Measurements from ENCODE around the gene DHDH.

The DHDH gene

DNA sequence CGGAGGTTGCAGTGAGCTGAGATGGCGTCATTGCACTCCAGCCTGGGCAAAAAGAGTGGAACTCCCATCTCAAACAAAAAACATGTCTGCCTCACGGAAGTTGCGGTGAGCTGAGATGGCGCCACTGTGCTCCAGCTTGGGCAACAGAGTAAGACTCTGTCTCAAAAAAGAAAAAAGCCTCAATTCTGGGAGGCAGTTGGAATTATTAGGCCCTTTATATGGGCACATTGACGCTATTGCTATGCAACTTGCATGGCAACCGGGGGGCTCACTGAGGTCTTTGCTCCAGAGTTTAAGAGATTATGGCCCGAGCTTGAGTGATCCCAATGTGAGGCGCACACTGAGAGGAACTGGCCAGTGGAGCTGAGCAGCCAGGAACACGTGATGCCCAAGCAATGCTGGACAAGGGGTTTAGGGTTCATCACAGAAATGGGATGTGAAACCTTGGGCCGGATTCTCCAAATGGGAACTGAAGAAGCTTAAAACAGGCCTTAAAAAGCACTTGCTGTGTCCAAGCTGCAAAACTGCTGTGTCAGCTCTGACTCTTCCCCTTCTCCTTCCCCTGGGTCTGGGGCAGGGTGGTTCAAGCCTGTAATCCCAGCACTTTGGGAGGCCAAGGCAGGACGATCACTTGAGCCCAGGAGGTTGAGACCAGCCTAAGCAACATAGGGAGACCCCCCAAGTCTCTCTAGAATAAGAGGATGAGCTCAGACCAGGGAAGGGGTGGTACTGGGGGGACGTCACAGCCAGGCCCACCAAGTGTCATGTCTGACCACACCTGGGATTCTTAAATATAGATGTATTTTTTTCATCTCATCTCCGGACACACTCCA, 34.1 kb downstream of the DHDH start:
- DNase-seq (ENCODE audit: low spot score), result peak; percentile 71

DNA sequence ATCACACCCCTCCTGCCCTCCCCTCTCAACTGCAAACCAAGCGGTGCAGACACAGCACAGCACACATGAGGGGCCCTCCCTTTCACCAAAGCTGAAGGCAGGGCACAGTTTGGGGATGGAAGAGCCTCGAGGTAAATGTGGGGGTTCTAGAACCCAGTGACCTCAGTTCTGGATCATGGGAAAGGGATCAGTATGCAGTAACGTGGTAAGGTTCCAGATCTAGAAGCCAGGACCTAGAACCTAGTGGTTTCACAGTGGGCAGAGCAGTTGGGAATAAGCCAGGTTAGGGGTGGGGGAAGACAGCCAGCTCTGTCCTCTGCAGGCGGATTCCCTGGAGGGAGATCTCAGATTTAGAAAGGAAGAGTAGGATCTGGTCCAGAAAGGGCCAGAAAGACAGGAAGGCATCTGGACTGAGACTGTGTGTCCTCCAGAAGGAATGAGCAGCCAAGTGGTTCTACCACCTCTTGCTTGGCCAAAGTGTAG, 34.7 kb downstream of the DHDH start:
- no peak for DNase-seq (ENCODE audit: low spot score)

DNA sequence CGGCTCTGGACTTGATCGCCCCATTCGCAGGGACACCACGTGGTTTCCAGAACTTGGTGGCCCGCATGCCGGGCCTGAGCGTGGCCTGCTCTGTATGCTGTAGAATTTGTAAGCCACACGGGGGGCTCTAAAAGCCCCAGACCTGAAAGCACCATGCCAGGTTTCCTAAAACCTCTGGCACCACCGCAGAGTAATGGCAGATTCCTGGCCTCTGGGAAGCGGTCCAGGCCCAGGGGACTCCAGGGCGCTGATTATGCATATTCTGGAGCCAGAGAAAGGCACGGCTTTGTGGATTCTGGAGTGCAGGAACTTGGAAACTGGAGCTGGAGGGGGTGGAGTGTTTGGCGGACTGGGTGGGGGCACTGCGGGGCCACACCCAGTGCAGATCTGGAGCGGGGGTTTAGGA, 35.3 kb downstream of the DHDH start:
- DNase-seq (ENCODE audit: low spot score), result no peak

DNA sequence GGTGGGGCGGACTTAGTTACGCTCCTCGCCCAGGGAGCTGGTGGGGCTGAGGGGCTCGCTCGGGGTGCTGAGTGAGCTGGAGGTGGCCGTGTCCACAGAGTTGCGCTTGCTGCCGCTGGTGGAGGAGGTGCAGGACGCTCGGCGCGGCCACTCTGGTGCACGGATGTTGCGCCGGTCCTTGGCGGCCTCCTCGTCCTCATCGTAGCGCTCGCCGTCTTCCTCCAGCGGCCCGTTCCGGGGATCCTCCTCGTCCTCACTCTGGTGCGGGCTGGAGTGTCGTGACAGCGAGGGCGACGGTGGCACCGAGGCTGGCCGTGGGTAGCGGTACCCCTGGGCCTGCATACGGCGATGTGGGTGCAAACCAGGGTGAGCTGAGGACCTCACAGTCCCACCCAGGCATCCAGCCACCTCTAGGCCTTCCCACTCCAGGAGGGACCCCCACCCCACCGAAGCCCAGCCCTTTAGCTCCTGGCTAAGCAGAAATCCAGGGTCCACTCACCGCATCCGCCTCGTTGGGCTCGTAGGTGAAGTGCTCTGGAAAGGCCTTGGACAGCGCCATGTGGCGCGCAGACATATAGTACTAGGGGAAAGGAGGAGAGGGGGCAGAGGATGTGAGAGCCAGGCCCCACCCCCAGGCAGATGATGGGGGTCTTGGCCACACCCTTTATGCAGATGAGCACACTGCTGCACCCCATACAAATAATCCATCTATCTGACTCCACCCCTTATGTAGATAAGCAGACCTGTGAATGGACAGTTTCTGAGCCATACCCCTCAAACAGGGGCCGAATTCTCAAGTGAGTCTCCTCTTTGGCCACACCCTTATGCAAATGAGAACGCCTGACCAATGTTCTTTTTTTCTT, 36.0 kb downstream of the DHDH start:
- peak; percentile 34 for DNase-seq (ENCODE audit: low spot score)

DNA sequence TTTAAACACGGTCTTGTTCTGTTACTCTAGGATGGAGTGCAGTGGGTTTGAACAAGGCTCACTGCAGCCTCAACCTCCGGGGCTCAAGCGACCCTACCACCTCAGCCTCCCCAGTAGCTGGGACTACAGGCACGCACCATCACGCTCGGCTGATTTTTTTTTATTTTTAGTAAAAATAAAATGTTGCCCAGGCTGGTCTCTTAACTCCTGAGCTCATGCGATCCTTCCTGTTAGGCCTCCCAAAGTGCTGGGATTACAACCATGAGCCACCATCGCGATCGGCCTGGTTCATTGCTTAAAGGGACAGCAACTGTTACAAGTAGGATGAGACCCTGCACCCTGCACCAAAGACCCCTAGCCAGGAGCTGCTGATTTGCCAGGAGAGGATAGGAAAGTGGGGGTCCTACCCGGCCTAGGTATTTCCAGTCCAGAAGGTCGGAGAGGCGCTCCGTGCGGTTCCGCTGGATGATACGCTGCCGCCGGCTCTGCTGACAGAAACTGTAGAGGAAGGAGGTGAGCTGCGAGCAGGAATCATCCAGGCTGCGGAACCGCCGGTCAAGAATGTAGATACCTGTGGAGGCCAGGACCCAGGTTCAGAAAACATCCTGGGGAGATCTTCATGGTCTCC, 36.8 kb downstream of the DHDH start:
- no peak for DNase-seq (ENCODE audit: low spot score)

DNA sequence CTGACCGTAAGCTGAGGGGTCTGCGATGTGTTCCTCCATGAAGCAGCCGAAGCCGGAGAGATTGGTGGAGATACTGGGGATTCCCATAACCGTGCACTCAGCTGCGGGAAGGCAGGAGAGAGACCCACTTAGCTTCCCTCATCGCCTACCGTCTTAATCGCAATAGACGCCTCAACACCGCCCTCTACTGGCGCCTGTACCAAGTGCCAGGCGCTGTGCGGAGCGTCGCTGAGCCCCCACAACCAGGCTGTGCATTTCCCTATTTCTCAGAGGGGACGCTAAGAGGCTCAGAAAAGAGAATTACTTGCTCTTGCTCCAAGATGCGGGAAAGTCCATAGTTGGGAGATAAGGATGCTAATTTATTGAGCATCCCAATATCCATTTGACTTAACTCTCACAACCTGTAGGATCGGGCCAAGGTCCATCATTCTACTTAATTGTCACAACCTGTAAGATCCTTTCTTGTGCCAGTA, 37.5 kb downstream of the DHDH start:
- DNase-seq (ENCODE audit: low spot score), result peak; percentile 74

DNA sequence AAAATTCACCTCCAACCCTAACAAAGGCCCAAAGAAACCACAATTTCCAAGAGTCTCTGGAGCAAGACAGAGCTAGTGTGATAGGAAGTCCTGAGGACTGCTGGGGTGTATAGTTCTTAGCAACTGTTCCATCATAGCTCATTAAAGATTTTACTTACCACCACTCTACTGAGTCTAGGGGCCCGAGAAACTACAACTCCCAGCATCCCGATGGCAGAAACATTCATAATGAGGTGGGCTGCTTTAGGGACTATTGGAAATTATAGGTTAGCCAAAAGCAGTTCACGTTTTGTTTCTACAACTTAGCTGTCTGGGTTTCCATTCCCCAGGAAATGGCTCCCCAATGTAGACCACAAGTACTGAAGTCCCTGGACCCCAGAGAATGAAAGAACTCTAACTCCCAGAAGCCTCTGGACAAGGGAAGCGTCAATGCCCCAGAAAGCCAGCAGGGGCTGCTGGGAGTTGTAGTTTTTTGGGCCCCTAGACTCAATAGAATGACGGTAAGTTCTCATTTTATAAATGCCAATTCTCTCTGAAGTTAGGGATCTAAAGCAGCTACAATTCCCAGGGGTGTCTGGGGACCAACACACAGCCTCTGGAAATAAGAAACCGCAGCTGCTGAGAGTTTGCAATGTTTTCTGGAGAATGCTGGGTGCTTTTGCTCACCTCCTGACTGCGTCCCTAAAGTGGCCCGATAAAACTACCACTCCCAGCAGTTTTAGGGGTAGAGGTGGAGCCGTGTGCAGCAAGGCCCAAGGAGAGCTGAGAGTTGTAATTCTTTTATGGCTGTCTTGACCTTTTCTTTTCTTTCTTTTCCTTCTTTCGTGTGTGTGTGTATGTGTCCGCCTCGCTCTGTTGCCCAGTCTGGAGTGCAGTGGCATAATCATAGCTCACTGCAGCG, 42.7 kb downstream of the DHDH start:
- no peak for DNase-seq (ENCODE audit: low spot score)

DNA sequence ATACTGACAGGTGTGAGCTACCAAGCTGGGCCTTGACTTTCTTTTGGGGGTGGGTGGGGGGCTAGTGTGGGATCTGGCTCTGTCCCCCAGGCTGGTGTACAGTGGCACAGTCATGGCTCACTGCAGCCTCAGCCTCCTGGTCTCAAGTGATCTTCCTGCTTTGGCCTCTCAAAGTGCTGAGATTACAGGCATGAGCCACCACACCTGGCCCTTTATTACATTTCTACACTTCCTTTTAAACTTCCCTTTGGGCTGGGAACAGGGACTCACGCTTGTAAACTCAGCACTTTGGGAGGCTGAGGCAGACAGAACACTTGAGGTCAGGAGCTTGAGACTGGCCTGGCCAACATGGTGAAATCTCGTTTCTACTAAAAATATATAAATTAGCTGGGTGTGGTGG, 43.6 kb downstream of the DHDH start:
- no peak for DNase-seq (ENCODE audit: low spot score)

DNA sequence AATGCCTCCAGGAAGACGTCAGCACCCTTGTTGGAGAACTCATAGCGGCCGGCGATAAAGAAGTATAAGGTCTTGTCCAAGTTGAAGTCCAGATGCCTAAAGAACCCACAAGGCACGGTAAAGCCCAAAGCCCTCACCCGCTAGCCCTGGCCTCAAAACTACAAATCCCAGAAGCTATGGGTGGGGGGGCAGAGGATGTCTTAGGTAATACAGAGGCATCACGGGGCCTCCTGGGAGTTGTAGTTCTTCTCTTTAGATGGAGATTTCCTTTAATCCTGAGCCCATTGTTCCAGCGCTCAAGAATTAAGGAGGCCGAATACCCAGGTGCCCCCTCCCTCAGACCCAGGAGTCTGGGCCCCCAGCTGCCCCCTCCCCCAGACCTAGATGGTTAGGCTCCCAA, 48.8 kb downstream of the DHDH start:
- DNase-seq (ENCODE audit: low spot score), result no peak

DNA sequence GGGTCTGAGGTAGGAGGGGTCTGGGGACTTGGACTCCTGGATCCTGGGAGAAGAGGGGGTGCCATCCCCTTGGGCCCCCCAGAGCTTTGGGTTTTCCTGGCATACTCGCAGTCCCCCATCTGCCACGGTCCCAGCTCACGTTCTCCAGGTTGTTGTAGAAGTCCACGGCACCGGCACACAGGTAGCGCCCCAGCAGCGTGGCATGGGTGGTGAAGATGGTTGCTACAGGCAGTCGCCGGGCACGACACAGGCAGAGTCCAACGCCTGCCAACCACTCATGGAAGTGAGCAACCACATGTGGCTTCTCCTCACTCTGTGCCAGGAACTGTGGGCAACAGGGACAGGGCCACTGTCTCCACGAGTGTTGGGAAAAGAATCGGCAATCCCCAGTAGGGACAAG, 52.2 kb downstream of the DHDH start:
- no peak for DNase-seq (ENCODE audit: low spot score)

DNA sequence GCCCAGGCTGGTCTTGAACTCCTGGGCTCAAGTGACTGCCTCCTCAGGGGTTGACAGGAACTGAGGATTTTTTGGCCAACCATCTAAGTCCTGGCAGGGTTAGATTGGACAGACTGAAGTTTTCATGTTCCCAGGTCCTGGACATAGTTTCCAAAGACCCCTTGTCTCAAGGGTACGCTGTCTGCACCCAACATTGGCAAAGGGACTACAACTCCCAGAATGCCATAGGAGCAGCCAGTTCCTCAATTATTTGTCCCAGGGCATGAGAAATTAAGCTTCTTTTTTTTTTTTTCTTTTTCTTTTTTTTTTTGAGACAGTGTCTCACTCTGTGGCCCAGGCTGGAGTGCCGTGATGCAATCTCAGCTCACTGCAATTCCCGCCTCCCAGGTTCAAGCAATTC, 52.7 kb downstream of the DHDH start:
- DNase-seq (ENCODE audit: low spot score), result no peak

DNA sequence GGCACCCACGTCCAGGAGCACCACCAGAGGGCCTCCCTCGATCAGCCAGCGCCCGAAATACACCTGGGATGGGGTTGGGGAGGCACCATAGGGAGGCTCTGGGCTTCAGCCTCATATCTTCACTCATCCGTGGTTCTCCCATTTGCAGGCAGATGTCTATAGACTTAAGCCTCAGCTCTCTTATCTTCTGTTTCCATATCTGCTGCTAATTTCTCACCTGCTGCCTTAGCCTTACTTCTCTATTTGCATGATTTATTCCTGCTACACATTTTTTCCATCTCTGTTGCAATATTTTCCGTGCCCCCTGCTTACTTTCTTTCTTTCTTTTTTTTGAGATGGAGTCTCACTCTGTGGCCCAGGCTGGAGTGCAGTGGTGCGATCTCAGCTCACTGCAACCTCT, 53.8 kb downstream of the DHDH start:
- no peak for DNase-seq (ENCODE audit: low spot score)

DNA sequence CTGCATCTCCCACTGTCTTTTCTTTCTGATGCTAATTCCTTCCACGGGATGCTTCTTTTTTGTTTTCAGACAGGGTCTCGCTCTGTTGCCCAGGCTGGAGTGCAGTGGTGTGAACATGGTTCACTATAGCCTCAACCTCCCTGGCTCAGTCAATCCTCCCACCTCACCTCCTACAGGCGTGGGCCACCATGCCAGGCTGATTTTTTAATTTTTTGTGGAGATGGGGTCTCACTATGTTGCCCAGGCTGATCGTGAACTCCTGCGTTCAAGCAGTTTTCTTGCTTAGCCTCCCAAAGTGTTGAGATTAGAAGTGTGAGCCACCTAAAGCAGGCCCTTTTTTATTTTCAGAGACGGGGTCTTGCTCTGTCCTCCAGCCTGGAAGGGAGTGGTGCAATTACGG, 54.8 kb downstream of the DHDH start:
- no peak for DNase-seq (ENCODE audit: low spot score)

DNA sequence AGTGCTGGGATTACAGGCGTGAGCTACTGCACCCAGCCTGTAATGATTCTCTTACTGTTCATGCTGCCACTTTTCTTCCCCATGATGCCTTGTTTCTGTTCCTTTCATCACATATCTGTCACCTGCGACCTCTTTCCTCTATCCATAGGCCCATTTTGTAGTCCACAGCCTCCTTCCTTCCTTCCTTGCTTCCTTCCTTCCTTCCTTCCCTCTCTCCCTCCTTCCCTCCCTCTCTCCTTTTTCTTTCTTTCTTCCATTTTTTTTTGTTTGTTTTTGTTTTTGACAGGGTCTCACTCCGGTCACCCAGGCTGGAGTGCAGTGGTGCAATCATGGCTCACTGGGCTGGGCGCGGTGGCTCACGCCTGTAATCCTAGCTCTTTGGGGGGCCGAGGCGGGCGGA, 55.4 kb downstream of the DHDH start:
- DNase-seq (ENCODE audit: low spot score), result no peak

DNA sequence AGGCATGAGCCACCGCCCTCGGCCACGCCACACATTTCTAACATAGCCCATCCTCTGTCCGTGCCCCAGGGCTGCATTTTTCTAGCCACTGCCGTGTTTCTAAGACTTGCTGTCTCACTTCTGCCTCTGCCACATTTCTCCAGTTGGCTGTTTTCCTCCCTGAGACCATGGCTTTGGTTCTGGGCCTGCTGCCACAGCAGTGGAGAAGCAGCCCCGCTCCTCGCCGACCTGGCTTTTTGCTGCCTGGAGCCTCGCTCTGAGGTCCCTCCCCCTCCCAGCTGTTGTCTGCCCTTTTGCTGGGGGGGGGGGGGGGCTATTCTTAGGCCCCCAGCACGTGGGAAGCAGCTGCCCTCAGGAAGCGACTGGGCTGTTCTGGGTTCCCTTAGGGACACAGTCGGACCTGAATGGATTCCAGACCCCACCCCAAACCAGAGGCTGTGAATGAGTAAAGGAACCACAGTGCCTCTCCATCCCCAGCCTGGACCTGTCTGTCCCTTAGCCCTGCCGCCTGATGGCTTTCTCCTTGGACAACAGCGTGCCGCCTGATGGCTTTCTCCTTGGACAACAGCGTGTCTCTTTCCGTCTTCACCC, 56.3 kb downstream of the DHDH start:
- DNase-seq (ENCODE audit: low spot score), result no peak

DNA sequence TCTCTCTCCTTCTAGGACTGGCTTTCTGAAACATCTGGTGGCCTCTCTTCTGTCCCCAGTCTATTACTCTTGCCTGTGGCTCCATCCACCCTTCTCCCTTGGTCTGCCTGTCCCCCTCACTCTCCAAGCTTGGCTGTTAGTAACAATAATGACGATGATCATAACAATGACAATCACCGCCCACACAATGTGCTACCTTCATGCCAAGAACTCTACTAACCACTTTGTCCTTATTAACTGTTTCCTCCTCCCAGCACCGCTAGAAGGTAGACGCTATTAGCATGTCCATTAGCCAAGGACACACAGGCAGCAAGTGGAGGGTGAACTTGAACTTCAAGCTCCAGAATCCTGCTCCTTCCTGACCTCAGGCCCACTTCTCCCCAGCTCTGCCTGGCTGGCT, 56.9 kb downstream of the DHDH start:
- no peak for DNase-seq (ENCODE audit: low spot score)

DNA sequence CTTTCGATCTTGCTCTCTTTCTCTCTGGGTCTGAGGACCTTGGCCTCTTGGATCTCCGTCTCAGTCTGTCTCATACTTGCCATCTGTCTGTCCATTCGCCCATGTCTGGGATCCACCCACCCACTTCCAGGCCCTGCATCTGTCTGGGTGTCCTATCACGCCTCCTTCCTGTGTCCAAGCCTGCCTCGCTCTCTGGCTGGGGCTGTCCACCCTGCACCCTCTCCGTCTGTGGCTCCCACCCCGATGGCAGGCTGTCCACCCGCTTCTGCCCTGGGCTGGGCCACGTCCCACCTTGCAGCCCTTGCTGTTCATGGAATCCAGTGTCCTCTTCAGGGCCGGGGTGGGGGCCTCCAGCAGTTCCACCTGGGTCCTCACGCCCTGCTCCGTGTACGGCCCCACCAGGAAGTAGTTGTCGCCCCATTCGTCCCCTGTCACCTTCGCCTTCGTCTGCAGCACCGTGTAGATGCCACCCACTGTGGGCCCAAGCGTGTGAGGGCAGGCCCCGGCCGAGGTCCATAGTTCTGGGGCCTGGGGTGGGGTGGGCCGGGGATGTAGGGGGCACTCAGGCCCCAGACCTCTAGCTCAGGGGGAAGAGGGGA, 57.6 kb downstream of the DHDH start:
- no peak for DNase-seq (ENCODE audit: low spot score)

DNA sequence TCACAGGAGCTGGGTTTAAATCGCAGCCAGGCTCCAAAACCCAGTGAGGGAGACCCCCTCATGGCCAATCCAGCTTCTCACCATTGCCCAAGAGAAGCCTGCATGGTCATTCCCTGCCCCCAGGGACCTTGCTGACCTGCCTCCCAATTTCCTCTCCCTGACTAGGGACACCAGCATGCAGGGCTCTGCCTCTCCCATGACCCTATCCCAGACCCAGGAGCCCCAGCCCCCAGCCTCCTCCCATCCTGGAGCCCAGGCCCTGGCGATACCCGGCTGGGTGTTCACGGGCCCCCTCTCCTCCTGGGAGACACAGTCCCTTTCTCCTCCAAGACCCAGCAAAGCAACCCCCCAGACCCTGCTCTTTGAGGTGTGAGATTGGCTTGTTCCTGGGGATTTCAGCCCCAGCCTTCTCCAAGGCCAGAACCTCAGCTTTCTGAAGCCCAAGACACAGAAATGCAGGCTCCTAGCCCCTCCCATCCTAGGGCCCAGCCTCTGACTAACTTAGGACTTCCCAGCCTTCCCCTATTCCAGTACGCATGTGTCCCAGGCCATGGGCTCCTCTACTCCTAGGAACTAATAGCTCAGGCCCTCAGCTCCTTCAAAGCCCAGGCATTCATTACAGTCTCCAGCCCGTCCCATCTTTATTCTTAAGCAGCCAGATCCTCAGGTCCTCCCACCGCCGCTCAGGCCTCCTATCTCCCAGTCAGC, 58.5 kb downstream of the DHDH start:
- peak; percentile 85 for DNase-seq (ENCODE audit: low spot score)

DNA sequence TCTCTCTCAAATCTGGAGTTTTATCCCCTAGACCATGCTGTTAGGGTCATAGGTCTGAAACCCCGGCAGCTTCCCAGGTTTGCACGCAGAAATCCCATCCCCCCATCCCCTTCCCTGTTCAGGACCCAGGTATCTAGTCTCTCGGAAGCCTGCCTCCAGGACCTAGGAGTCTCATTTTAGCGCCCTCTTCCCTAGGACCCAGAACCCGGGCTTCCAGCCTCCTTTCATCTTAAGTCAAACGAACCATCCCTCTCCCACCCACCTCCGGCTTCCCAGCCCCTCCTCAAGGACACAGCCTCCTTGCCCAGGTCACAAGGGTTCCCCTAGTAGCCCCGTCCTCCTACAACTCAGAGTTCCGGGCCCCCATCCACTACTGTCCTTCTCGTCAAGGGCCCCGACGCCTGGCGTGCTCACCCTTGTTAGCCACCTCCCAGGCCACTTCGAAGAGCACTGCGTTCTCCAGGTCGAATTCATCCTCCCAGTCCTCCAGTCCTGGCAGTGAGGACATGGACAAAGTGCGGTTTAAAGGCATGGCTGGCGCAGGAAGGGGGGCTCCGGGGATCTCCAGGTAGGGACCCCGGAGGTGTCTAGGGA, 59.2 kb downstream of the DHDH start:
- no peak for DNase-seq (ENCODE audit: low spot score)

Measured in kidney tubule cell (primary cell).